ENCODE measurements around the gene PCDHA6.

DNA sequence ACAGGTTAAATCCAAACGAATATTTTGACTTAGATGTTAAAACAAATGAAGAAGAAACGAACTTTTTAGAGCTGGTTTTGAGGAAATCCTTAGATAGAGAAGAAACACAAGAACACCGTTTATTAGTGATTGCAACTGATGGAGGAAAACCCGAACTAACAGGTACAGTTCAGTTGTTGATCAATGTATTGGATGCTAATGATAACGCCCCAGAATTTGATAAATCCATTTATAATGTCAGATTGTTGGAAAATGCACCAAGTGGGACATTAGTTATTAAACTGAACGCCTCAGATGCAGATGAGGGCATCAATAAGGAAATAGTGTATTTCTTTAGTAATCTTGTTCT, 5.5 kb upstream of the PCDHA6 start:
- TF ChIP-seq CTCF (IDR thresholded peaks at IDR 0.05; ENCODE audit: extremely low read depth in 1 of 2, insufficient read depth in 1 of 2, low read depth in 1 of 2, low read length in 2 of 2) (no peak), POLR2A (IDR thresholded peaks at IDR 0.05; ENCODE audit: low read depth, low read length) (no peak), MYC (IDR thresholded peaks at IDR 0.05; ENCODE audit: low read depth, low read length) (no peak)
- TF ChIP-seq, protein P1, sequence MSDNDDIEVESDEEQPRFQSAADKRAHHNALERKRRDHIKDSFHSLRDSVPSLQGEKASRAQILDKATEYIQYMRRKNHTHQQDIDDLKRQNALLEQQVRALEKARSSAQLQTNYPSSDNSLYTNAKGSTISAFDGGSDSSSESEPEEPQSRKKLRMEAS (IDR thresholded peaks at IDR 0.05; ENCODE audit: insufficient read depth, insufficient read length), result no peak

All from endothelial cell of umbilical vein (primary cell).